Measurements from ENCODE around the gene DIS3L2. TPM values are rescaled to one million over a fixed set of nuclear protein-coding genes. Genes with fewer than 3 reads are reported as not detected.

Gene DIS3L2
- total RNA-seq, 2 donors from 2014 or later: 39.5 to 42.4 TPM

GRCh38 chr2:232097260-232097659, 135.7 kb downstream of the DIS3L2 start:
- Histone ChIP-seq H3K4me3 (ENCODE audit: low read length) (no peak overlapping the region), H3K9me3 (ENCODE audit: control insufficient read depth, low read length) (peaks cover 7% of the 10 kb centered on the region), H3K4me1 (ENCODE audit: control insufficient read depth, insufficient read depth, low read length) (no peaks in the 10 kb centered on the region), H3K36me3 (ENCODE audit: control insufficient read depth, insufficient read depth, low read length) (peaks cover 3% of the 10 kb centered on the region), H3K9ac (ENCODE audit: extremely low read depth, low read length, poor library complexity, severe bottlenecking) (no peak overlapping the region), H3K27me3 (ENCODE audit: control insufficient read depth, insufficient read depth, low read length, poor library complexity, severe bottlenecking) (no peaks in the 10 kb centered on the region), H3K27ac (ENCODE audit: low read depth, low read length) (no peak overlapping the region)
- H3K27ac Mint-ChIP-seq: no peak overlapping the region
- no peak overlapping the region for H3K4me3 Mint-ChIP-seq
- no peak for DNase-seq
- H3K4me1 Mint-ChIP-seq: no peaks in the 10 kb centered on the region
- TF ChIP-seq CTCF (conservative IDR thresholded peaks at IDR 0.05): no peak
- peaks cover 9% of the 10 kb centered on the region for H3K36me3 Mint-ChIP-seq (ENCODE audit: low read depth)
- H3K27me3 Mint-ChIP-seq (ENCODE audit: insufficient read depth): no peaks in the 10 kb centered on the region
- H3K9me3 Mint-ChIP-seq: peaks cover under 1% of the 10 kb centered on the region
- WGBS, 2 experiments (ENCODE audit: insufficient coverage in 1 of 2, insufficient read length in 1 of 2): 86 to 93% methylated on average over 1 of the region's 1 CpG

- TF ChIP-seq CTCF (conservative IDR thresholded peaks at IDR 0.05): no peak
- Mint-ChIP-seq H3K27ac (no peak overlapping the region), H3K4me3 (no peak overlapping the region)
Measured at GRCh38 chr2:232097758-232098157, 136.2 kb downstream of the DIS3L2 start.

GRCh38 chr2:232102380-232102779, 140.9 kb downstream of the DIS3L2 start:
- TF ChIP-seq CTCF (conservative IDR thresholded peaks at IDR 0.05): no peak
- H3K9me3 Mint-ChIP-seq: no peaks in the 10 kb centered on the region
- H3K36me3 Mint-ChIP-seq (ENCODE audit: low read depth): no peaks in the 10 kb centered on the region
- no peak overlapping the region for H3K27ac Mint-ChIP-seq
- no peak overlapping the region for H3K4me3 Mint-ChIP-seq
- Histone ChIP-seq H3K9ac (ENCODE audit: extremely low read depth, low read length, poor library complexity, severe bottlenecking) (no peak overlapping the region), H3K27ac (ENCODE audit: low read depth, low read length) (no peak overlapping the region), H3K4me3 (ENCODE audit: low read length) (no peak overlapping the region), H3K9me3 (ENCODE audit: control insufficient read depth, low read length) (no peaks in the 10 kb centered on the region), H3K4me1 (ENCODE audit: control insufficient read depth, insufficient read depth, low read length) (no peaks in the 10 kb centered on the region), H3K36me3 (ENCODE audit: control insufficient read depth, insufficient read depth, low read length) (no peaks in the 10 kb centered on the region), H3K27me3 (ENCODE audit: control insufficient read depth, insufficient read depth, low read length, poor library complexity, severe bottlenecking) (no peaks in the 10 kb centered on the region)
- H3K4me1 Mint-ChIP-seq: peaks cover 3% of the 10 kb centered on the region
- DNase-seq: no peak
- H3K27me3 Mint-ChIP-seq (ENCODE audit: insufficient read depth): no peaks in the 10 kb centered on the region
- 96 to 100% methylated on average over 1 to 4 of the region's 4 CpGs for WGBS, 2 experiments (ENCODE audit: insufficient coverage in 1 of 2, insufficient read length in 1 of 2)

More at GRCh38 chr2:232097758-232098157, 136.2 kb downstream of the DIS3L2 start:
- Mint-ChIP-seq H3K9me3 (no peaks in the 10 kb centered on the region), H3K36me3 (ENCODE audit: low read depth) (peaks cover 8% of the 10 kb centered on the region), H3K27me3 (ENCODE audit: insufficient read depth) (no peaks in the 10 kb centered on the region), H3K4me1 (no peaks in the 10 kb centered on the region)
- H3K27me3 ChIP-seq (ENCODE audit: control insufficient read depth, insufficient read depth, low read length, poor library complexity, severe bottlenecking): no peaks in the 10 kb centered on the region
- no peak overlapping the region for H3K9ac ChIP-seq (ENCODE audit: extremely low read depth, low read length, poor library complexity, severe bottlenecking)
- H3K4me1 ChIP-seq (ENCODE audit: control insufficient read depth, insufficient read depth, low read length): no peaks in the 10 kb centered on the region
- 96 to 100% methylated on average over 1 to 6 of the region's 6 CpGs for WGBS, 2 experiments (ENCODE audit: insufficient coverage in 1 of 2, insufficient read length in 1 of 2)
- DNase-seq: no peak
- peaks cover 3% of the 10 kb centered on the region for H3K36me3 ChIP-seq (ENCODE audit: control insufficient read depth, insufficient read depth, low read length)
- no peak overlapping the region for H3K27ac ChIP-seq (ENCODE audit: low read depth, low read length)
- peaks cover 7% of the 10 kb centered on the region for H3K9me3 ChIP-seq (ENCODE audit: control insufficient read depth, low read length)
- no peak overlapping the region for H3K4me3 ChIP-seq (ENCODE audit: low read length)

All from endodermal cell (in vitro differentiated cells).